Activated CD4-positive, CD25-positive, alpha-beta regulatory T cell treated with anti-CD3 and anti-CD28 coated beads, Interleukin-2, amount 50 U/mL, for 72 hours (primary cell): ENCODE data around the gene PEX10.
"Not testable (repeated sequence)": the region's sequence is repeated elsewhere in the genome, so short reads cannot be mapped to it uniquely, and the experiment has no call there.

Source experiments
- DNase-seq: peaks from one replicate; pipeline ENCODE4 v3.0.0; 2021

Gene PEX10

DNA sequence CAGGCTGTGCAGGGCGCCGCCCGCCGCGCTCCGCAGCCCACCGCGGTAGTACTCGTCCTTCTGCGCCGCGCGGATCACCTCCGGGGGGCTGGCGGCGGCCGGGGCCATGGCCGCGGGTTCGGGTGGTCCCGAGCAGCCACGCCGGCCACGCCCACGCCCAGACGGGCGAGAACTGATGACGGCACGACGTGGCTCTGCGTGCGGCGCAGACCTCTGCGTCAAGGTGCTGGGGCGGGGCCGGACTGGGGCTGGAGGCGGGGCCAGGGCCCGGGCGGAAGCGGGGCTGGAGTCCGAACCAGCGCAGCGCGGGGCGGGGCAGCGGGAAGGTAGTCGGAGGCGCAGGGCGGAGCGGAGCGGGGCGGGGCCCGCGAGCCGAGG lies at the start of gene PEX10:
Gene PEX10 (minus strand): TSS at position 170 of the 378 bp plus-strand sequence. CDS start 62 bp downstream, at position 108.
- DNase-seq, result peak; percentile 100

DNA sequence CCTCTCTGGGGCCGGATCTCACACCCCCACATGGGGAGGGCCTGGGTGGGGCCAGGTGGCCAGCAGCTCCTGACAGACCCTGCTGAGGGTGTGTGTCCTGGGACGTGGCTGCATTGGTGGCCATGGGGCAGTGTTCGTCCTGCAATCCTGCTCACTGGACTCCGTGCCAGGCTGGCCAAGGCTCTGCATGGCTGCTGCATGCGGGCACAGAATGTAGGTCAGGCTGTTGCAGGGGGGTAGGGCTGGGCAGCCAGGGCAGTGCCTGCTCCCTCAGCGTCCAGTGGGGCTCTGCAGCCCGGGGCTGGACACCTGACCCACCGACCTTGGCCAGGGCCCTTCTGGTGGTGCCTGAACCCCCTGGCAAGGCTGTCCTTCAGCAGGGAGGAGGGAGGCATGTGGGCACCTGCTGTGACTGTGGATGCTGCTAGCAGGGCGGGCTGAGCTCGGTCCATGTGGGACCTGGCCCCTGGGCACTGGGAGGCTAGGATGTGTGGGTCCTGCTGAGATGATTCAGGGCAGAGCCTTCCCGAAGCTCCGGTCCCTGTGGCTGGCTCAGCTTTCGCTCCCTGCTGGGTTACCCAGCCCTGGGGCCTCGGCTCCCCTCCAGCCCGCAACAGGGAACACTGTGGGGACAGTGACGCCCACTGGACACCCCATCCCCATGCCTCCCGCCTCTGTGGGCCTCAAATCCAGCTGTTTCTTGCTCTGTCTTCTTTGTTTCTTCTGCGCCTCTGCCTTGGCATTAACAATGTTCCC lies 48.8 kb upstream of the PEX10 start:
- DNase-seq, result no peak

GRCh38 chr1:2460203-2460602 lies 47.8 kb upstream of the PEX10 start:
- DNase-seq, result no peak

GRCh38 chr1:2459757-2460156 lies 47.4 kb upstream of the PEX10 start:
- no peak for DNase-seq

GRCh38 chr1:2459102-2459753 lies 46.9 kb upstream of the PEX10 start:
- not testable (repeated sequence) for DNase-seq

DNA sequence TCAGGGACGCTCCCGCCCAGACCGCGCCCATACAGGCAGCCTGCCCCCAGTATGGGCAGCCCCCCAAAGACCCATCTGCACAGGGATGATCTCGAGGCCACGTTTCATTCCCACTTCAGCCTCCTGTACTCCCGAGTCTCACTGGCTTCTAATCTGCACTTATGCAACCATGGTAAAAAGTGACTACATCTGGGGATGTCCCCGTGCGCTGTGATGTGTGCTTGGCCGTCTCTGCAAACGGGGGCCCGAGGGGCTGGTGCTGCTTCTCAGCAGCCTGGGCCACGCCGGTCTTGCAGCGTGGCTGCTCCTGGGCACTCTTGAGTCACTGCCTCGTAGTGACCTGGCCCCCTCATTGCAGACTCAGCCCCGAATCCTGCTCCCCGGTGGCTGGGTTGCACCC lies 46.3 kb upstream of the PEX10 start:
- no peak for DNase-seq

GRCh38 chr1:2457444-2457843 lies 45.1 kb upstream of the PEX10 start:
- no peak for DNase-seq

GRCh38 chr1:2455757-2456156 lies 43.4 kb upstream of the PEX10 start:
- DNase-seq, result no peak

GRCh38 chr1:2454227-2454626 lies 41.9 kb upstream of the PEX10 start:
- no peak for DNase-seq

DNA sequence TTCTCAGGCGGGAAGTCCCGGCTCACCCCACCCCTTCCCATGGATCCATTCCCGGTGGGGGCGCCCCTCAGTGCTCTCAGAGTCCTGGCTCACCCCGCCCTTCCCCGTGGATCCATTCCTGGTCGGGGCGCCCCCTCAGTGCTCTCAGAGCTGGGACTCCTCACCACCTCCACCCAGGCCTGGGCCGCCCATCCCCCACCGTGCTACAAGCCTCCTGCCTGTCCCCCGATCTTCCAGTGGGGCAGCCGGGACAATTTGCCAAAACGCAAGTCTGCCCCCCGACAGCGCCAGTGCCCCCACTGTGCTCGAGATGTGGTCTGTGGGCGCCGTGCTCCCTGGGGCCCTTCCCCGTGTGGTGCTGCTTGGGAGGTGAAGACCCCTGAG lies 40.6 kb upstream of the PEX10 start:
- no peak for DNase-seq

GRCh38 chr1:2452201-2452931 lies 40.0 kb upstream of the PEX10 start:
- DNase-seq, result no peak

DNA sequence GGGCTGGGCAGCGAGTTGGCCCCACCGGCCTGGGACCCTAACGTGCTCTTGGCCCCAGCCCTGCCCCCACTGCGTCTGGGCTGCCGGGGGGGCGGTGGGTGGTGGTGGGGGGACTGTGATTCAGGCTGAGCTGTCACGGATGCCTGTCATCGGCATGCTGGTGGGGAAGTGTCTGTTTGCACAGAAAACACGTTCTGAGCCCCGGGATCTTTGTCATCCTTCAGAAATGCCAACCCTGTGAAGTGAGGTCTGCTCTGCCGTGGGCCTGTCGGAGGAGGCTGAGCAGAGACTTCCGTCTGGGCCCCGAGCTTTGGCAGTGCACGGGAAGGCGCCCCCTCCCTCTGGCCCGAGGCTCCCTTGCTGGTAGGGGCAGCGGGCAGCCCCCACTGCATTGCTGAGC lies 39.4 kb upstream of the PEX10 start:
- no peak for DNase-seq

GRCh38 chr1:2449636-2450454 lies 37.5 kb upstream of the PEX10 start:
- no peak for DNase-seq

DNA sequence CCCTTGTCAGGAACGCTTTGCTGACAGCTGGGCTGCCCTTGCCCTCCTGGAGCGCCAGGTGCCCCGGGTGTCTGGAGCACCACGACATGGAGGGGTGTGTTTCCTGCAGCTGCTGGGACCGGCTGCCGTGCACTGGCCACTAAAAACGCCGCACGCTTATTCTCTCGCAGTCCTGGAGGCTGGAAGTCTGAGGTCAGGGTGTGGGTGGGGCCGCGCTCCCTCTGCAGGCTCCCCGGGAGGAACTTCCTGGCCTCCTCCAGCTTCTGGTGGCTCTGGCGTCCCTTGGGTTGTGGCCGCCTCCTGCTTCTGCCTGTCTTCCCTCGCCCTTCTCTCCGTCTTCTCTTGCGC lies 35.7 kb upstream of the PEX10 start:
- no peak for DNase-seq

- DNase-seq, result no peak
Measured at GRCh38 chr1:2447276-2448097, 35.1 kb upstream of the PEX10 start.

- DNase-seq, result no peak
Measured at GRCh38 chr1:2446861-2447260, 34.5 kb upstream of the PEX10 start.

DNA sequence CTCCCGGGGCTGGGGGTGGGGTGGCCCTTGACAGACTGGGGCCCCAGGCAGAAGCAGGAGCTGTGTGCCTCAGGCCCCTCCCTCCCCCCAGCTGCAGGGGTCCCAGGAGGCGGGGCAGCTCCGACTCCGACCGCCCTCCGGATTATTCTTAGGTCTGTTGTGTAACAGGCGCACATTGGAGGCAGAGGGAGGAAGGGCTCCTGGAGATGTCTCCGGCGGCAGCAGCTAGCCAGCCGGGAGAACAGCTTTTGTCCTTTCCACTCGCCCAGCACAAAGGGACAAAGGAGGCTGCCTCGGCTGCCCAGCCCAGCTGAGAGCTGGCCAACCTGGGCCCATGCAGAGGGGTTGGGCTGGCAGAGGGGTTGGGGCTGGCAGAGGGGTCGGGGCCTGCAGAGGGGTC lies 34.0 kb upstream of the PEX10 start:
- DNase-seq, result no peak

DNA sequence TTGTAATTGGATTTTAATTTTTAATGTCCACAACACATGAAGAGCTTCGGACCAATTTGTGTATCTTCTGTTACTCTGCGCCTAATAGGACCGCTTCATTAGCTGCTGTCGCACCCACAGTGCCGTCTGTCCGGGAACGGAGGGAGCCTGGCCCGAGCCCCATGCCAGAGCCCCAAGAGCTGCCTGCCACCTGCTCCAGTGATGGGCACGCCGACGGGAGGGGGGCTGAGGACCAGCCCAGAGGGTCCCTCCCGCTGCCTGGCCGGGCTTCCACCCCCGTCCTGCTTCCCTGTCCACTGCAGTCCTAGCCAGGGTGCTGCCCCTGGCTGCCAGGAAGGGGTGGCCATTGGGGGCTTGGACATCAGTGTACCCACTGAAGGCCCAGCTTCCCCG lies 33.5 kb upstream of the PEX10 start:
- no peak for DNase-seq

DNA sequence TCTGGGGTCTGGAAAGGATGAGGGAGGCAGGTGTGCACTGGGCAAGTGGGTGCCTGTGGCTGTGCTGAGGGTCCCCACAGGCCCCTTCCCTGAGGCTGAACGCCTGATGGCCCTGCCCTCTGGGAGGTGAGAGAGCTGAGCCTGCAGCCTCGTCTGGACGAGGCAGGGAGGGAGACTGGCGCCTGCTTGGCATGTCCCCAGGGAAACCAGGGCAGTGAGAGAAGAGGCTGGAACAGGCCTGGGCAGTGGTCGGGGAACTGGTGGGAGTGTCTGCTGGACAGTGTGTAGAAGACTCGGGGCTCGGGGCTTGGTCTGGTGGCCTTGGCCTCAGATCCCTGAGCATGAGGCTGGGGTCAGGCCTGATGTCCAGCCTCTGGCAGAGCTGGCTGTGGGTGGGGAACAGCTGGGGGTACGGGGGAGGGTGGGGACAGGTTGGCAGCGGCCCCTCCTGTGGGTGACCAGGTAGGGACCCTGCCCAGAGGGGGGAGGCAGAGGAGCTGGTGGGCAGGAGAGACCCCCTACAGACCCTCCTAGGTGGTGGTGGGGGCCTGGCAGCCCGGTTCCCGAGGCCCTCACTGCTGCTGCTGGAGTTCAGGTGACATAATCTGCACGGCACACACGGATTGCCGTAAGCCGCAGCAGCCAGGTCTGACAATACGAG lies 32.9 kb upstream of the PEX10 start:
- no peak for DNase-seq

DNA sequence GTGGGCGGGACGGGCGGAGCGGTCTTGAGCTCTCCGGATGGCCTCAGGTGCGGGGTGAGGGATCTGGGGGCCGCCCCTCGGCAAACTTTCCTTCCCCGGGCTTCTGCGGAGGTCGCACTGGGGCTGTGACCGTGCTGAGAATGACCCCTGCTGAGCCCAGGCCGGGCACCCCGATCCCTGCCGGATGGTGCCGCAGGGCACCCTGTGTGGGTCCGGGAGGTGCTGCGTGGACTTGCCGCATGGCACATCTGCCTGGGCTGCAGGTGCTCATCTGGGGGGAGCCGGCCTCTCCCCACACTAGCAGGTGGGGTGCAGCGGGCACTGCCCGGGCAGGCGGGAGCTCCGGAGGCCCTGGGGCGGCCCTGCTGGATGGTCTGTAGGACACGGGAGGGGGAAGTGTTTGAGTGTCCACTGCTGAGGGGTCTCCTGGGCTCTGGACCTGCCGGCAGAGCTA lies 31.8 kb upstream of the PEX10 start:
- no peak for DNase-seq

DNA sequence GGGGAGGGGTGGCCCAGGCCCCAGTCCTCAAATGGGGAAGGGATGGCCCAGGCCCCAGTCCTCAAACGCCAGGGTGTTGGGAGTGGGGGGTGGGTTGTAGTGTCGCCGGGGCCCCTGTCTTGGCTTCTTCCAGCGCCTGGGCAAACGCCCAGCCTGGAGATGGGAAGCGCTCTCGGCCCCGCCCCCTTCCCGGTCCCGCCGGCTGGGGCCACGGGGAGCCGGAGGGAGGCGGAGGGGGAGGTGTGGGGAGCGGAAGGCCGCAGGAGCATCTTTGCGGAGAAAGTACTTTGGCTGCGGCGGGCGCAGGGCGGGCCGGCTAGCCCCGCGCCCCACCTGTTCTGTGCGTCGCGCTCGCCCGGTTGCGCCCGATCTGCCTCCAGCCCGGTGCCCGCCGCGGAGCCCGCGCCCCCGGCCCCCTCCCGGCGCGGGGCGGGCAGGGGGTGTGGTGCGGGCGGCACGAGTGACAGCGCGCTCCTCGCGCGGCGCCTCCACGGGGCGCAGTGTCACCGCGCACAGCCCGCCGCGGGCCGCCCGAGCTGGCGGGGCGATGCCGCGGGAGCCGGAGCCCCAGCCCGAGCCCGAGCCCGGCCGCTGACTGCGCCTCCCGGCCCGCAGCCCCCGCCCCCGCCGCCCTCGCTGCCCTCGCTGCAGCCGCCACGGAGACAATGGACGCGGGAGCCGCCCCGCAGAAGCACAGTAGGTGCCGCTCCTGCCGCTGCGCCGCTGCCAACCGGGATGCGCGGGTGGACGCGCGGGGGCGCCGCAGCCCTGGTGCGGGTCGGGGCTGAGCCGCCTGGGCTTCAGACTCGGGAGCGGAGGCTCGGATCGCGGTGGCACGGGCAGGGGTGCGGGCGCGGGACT lies 31.1 kb upstream of the PEX10 start:
- DNase-seq, result no peak
